Effector memory CD4-positive, alpha-beta T cell (primary cell): ENCODE results near the gene FRMD4B.

ENCODE experiments used
- DNase-seq, 3 donors: peaks; one replicate each; pipeline ENCODE4 v3.0.0-alpha.2; 2020
- H3K27ac ChIP-seq: 2 replicates; pipeline ENCODE4 v1.7.0; 2013; ENCODE audit warnings: mild to moderate bottlenecking, low read length, moderate library complexity; ENCODE audit not compliant: insufficient read depth, poor library complexity, severe bottlenecking
- H3K27me3 ChIP-seq: replicated peaks from 2 replicates; pipeline ENCODE4 v1.7.0; 2013; ENCODE audit warnings: mild to moderate bottlenecking, low read length; ENCODE audit not compliant: insufficient read depth, control insufficient read depth, poor library complexity, severe bottlenecking
- H3K36me3 ChIP-seq: 2 replicates; pipeline ENCODE4 v1.7.0; 2013; ENCODE audit warnings: mild to moderate bottlenecking, low read length, moderate library complexity; ENCODE audit not compliant: control insufficient read depth, insufficient read depth
- H3K4me1 ChIP-seq: 2 replicates; pipeline ENCODE4 v1.7.0; 2013; ENCODE audit warnings: low read length, mild to moderate bottlenecking; ENCODE audit not compliant: control insufficient read depth, insufficient read depth, poor library complexity, severe bottlenecking
- H3K4me3 ChIP-seq: 2 replicates; pipeline ENCODE4 v1.7.0; 2013; ENCODE audit warnings: low read length, low read depth, mild to moderate bottlenecking; ENCODE audit not compliant: insufficient read depth, poor library complexity, severe bottlenecking
- H3K9me3 ChIP-seq: 2 replicates; pipeline ENCODE4 v1.7.0; 2013; ENCODE audit warnings: mild to moderate bottlenecking, low read length, moderate library complexity; ENCODE audit not compliant: control insufficient read depth

The FRMD4B gene

DNA sequence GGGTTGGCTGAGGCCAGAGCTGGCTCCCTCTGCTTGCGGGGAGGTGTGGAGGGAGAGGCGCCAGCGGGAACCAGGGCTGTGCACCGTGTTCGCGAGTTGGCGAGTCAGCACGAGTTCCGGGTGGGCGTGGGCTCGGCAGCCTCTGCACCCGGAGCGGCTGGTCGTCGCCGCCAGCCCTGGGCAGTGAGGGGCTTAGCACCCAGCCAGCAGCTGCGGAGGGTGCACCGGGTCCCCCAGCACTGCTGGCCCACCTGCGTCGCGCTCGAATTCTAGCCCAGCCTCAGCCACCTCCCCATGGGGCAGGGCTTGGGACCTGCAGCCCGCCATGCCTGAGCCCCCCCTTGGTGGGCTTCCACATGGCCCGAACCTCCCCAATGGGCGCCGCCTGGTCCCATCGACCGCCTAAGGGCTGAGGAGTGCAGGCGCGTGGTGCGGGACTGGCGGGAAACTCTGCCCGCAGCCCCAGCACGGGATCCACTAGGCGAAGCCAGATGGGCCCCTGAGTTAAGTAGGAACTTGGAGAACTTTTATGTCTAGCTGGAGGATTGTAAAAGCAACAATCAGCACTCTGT, 125.6 kb downstream of the FRMD4B start:
- Histone ChIP-seq H3K9me3 (no peaks in the 10 kb centered on the region), H3K36me3 (no peaks in the 10 kb centered on the region), H3K4me3 (no peak overlapping the region), H3K27me3 (no peaks in the 10 kb centered on the region), H3K4me1 (no peaks in the 10 kb centered on the region), H3K27ac (no peak overlapping the region)
- no peak for DNase-seq

- Histone ChIP-seq H3K4me1 (no peaks in the 10 kb centered on the region), H3K27ac (no peak overlapping the region), H3K27me3 (no peaks in the 10 kb centered on the region), H3K4me3 (no peak overlapping the region), H3K9me3 (no peaks in the 10 kb centered on the region), H3K36me3 (no peaks in the 10 kb centered on the region)
- DNase-seq, result no peak
Observed at GRCh38 chr3:69259125-69259524, 126.8 kb downstream of the FRMD4B start.

DNA sequence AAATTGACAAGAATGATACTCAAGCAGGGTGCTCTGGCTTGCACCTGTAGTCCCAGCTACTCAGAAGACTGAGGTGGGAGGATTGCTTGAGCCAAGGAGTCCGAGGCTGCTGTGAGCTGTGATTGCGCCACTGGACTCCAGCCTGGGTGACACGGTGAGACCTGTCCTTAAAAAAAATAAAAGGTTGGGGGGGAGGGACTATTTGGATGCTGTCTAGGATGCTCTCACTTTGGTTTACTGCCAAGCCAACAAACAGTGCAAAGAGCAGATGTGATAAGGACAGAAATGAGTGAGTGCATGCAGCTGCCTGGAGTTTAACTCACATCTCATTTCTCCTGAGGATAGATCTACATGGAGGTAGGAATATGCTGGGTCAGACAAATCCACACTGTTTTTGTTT, 130.0 kb downstream of the FRMD4B start:
- DNase-seq, result no peak
- no peaks in the 10 kb centered on the region for H3K27me3 ChIP-seq
- H3K4me1 ChIP-seq, result no peaks in the 10 kb centered on the region
- H3K27ac ChIP-seq, result no peak overlapping the region
- H3K36me3 ChIP-seq, result no peaks in the 10 kb centered on the region
- no peak overlapping the region for H3K4me3 ChIP-seq
- no peaks in the 10 kb centered on the region for H3K9me3 ChIP-seq

DNA sequence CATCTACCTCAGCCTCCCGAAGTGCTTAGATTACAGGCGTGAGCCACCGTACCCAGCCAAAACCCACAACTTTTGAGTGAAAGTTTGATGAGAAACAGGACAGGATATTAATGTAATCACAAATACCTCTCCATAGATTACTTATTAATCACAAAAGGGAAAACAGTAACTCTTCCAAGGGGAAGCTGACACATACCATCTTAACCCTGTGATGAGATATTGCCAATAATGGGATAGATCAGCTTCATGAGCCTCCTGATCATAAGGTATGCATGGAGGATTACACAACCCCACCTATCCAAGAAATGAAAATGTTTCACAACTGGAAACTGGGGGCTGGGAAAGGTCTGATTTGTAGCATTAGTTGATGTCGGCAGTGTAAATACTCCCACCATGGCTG, 131.5 kb downstream of the FRMD4B start:
- no peak for DNase-seq
- H3K27me3 ChIP-seq, result no peaks in the 10 kb centered on the region
- no peak overlapping the region for H3K27ac ChIP-seq
- no peaks in the 10 kb centered on the region for H3K9me3 ChIP-seq
- H3K4me3 ChIP-seq, result no peak overlapping the region
- H3K4me1 ChIP-seq, result no peaks in the 10 kb centered on the region
- no peaks in the 10 kb centered on the region for H3K36me3 ChIP-seq

DNA sequence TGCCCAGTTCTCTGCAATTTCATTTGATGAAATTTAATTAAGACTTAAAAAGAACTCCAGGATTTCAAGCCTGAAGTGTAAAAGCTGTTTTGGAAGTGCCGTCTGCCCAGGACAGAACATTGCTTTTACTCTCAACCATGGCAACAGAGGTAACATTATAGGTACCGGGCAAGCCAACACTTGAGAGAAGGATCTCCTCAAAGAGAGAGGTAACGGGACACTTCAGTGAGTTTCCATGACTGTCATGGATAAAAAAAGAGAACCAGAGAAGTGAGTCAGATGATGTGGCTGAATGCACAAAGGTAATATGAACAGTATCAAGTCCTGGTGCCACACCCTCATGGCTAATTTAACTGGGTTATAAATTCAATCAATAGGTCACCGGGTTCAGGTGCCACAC, 133.3 kb downstream of the FRMD4B start:
- Histone ChIP-seq H3K9me3 (no peaks in the 10 kb centered on the region), H3K4me3 (no peak overlapping the region), H3K36me3 (no peaks in the 10 kb centered on the region), H3K27ac (no peak overlapping the region), H3K4me1 (no peaks in the 10 kb centered on the region), H3K27me3 (no peaks in the 10 kb centered on the region)
- no peak for DNase-seq

DNA sequence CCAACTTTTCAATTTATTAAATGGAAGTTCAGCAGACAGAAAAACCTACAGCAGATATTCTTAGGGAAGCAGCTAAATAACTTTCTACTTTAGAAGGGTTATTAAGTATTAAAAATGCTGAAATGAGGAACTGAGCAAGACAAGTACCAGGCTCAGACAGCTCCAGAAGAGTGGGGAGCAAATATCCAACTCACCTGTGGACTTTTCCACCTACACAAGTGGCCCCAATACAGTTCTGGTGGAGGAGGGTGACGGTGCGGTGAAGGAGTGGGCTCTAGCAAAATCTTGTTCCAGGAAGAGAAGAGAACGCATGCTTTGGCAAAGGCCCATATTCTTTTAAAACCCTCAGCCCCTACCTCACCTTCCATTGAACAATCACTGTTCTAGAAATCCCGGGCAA, 133.7 kb downstream of the FRMD4B start:
- Histone ChIP-seq H3K27me3 (no peaks in the 10 kb centered on the region), H3K4me3 (no peak overlapping the region), H3K27ac (no peak overlapping the region), H3K36me3 (no peaks in the 10 kb centered on the region), H3K4me1 (no peaks in the 10 kb centered on the region), H3K9me3 (no peaks in the 10 kb centered on the region)
- DNase-seq, result no peak

DNA sequence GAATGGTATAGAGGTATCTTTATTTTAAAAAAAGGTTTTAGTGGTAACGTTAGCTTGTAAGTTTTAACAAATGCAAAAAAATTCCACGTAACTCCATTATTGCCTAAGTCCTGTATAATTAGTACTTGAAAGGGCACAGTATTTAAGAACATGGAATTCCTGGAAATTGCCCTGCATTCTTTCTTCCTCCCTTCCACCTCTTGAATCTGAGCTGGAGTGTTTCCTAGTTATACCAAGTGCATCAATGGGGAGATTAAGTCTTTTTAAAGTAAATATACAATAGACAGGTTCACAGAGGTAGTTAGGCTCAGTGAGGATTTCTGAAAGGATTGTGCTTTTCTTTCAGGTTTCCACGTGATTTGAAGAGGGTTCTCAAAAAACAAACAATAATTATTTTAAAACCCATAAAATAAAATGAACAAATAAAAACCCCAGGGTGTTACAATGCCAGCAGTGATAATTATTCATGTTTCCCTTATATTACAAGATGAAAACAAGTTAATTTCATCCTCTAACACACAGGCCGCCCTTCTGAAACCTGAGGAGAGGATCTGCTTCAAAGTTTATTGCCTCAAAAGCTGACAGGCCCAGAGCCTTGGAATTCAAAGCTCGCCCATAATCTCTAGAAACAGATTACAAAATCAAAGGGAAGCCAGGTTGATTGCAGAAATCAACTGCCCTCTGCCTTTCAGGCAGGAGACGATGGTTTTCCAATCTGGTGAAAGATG, 134.6 kb downstream of the FRMD4B start:
- H3K27me3 ChIP-seq, result no peaks in the 10 kb centered on the region
- no peak for DNase-seq
- H3K27ac ChIP-seq, result no peak overlapping the region
- no peaks in the 10 kb centered on the region for H3K9me3 ChIP-seq
- H3K4me3 ChIP-seq, result no peak overlapping the region
- H3K4me1 ChIP-seq, result no peaks in the 10 kb centered on the region
- no peaks in the 10 kb centered on the region for H3K36me3 ChIP-seq

DNA sequence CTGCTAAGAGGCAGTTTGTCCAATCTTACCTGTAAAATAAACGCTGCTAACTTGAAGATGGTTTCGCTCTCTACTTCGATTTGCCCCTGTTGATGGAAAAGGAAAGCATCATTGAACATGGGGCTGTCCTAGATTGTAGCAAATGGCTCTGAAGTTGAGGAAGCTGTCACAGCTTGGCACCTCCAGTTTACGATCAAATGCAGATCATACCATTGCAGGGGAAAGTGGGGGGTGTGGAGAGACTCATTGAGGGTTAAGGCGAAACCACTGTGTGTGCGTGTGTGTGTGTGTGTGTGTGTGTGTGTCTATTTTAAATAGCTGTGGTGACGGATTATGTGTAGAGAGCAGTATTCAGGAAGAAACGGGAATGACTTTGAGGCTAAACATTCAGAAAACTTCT, 135.9 kb downstream of the FRMD4B start:
- Histone ChIP-seq H3K4me1 (no peaks in the 10 kb centered on the region), H3K27me3 (no peaks in the 10 kb centered on the region), H3K4me3 (peak overlapping the region; percentile 15), H3K27ac (peak overlapping the region; percentile 8), H3K9me3 (no peaks in the 10 kb centered on the region), H3K36me3 (no peaks in the 10 kb centered on the region)
- DNase-seq, result peak in 2 of 3 donors; percentile 19 to 43

GRCh38 chr3:69249001-69249400, 136.9 kb downstream of the FRMD4B start:
- DNase-seq, result no peak
- Histone ChIP-seq H3K27ac (no peak overlapping the region), H3K4me1 (no peaks in the 10 kb centered on the region), H3K4me3 (no peak overlapping the region), H3K27me3 (no peaks in the 10 kb centered on the region), H3K36me3 (no peaks in the 10 kb centered on the region), H3K9me3 (no peaks in the 10 kb centered on the region)

DNA sequence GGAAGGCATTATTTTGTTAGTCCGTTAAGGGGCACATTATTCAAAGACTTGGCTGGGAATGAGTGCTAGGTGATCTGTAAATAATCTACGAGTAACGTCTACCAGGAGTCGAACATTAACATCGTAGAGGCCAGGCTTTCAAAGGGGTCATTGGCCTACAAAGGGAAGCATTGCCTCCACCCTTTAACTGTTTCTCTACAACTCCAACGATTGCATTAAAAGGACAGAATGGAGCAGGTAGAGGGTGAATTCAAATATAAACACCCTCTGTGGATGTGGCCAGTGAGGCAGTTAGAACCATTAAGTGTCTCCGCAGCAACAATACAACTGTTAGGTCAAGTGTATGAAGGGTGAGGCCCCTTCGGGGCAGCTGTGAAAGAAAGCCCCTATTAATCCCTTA, 137.5 kb downstream of the FRMD4B start:
- no peaks in the 10 kb centered on the region for H3K36me3 ChIP-seq
- H3K9me3 ChIP-seq, result no peaks in the 10 kb centered on the region
- DNase-seq, result no peak
- H3K4me3 ChIP-seq, result no peak overlapping the region
- H3K4me1 ChIP-seq, result no peaks in the 10 kb centered on the region
- H3K27me3 ChIP-seq, result no peaks in the 10 kb centered on the region
- no peak overlapping the region for H3K27ac ChIP-seq
